ENCODE results near the gene ZNF763.
"Not testable (repeated sequence)": the region's sequence is repeated elsewhere in the genome, so short reads cannot be mapped to it uniquely, and the experiment has no call there.

The ZNF763 gene

GRCh38 chr19:11931513-11931912, 33.3 kb upstream of the ZNF763 start:
- TF ChIP-seq, protein P1, sequence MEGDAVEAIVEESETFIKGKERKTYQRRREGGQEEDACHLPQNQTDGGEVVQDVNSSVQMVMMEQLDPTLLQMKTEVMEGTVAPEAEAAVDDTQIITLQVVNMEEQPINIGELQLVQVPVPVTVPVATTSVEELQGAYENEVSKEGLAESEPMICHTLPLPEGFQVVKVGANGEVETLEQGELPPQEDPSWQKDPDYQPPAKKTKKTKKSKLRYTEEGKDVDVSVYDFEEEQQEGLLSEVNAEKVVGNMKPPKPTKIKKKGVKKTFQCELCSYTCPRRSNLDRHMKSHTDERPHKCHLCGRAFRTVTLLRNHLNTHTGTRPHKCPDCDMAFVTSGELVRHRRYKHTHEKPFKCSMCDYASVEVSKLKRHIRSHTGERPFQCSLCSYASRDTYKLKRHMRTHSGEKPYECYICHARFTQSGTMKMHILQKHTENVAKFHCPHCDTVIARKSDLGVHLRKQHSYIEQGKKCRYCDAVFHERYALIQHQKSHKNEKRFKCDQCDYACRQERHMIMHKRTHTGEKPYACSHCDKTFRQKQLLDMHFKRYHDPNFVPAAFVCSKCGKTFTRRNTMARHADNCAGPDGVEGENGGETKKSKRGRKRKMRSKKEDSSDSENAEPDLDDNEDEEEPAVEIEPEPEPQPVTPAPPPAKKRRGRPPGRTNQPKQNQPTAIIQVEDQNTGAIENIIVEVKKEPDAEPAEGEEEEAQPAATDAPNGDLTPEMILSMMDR (IDR thresholded peaks at IDR 0.05; ENCODE audit: low read depth, low read length): no peak
- no peak for DNase-seq (ENCODE audit: low read depth in 2 of 2)
- no peak overlapping the region for H3K4me3 ChIP-seq (replicated peaks in 1 of 2; ENCODE audit: low read depth in 2 of 2, low read length in 2 of 2)

DNA sequence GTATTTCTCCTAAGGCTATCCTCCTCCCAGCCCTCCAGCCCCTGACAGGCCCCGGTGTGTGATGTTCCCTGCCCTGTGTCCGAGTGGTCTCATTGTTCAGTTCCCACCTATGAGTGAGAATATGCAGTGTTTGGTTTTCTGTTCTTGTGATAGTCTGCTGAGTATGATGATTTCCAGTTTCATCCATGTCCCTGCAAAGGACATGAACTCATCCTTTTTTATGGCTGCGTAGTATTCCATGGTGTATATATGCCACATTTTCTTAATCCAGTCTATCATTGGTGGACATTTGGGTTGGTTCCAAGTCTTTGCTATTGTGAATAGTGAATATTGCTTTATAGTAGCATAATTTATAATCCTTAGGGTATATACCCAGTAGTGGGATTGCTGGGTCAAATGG, 29.0 kb upstream of the ZNF763 start:
- H3K4me3 ChIP-seq (replicated peaks in 1 of 2; ENCODE audit: low read depth in 2 of 2, low read length in 2 of 2); DNase-seq (ENCODE audit: low read depth in 2 of 2): not testable (repeated sequence)

GRCh38 chr19:11938383-11938782, 26.5 kb upstream of the ZNF763 start:
- H3K4me3 ChIP-seq (replicated peaks in 1 of 2; ENCODE audit: low read depth in 2 of 2, low read length in 2 of 2); DNase-seq (ENCODE audit: low read depth in 2 of 2): not testable (repeated sequence)

DNA sequence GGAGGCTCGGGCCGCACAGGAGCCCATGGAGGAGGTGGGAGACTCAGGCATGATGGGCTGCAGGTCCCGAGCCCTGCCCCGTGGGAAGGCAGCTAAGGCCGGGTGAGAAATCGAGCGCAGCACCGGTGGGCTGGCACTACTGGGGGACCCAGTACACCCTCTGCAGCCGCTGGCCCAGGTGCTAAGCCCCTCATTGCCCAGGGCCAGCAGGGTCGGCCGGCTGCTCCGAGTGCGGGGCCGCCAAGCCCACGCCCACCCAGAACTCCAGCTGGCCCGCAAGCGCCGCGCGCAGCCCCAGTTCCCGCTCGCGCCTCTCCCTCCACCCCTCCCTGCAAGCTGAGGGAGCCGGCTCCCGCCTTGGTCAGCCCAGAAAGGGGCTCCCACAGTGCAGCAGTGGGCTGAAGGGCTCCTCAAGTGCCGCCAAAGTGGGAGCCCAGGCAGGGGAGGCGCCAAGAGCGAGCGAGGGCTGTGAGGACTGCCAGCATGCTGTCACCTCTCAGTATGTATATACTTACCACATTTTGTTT, 23.4 kb upstream of the ZNF763 start:
- DNase-seq (ENCODE audit: low read depth in 2 of 2): not testable (repeated sequence)

GRCh38 chr19:11942008-11942842, 22.6 kb upstream of the ZNF763 start:
- H3K4me3 ChIP-seq (replicated peaks in 1 of 2; ENCODE audit: low read depth in 2 of 2, low read length in 2 of 2): no peak overlapping the region
- TF ChIP-seq, protein P1 (IDR thresholded peaks at IDR 0.05; ENCODE audit: low read depth, low read length): no peak
- DNase-seq (ENCODE audit: low read depth in 2 of 2): no peak

More for the DNA sequence above, 23.4 kb upstream of the ZNF763 start:
- H3K4me3 ChIP-seq (replicated peaks in 1 of 2; ENCODE audit: low read depth in 2 of 2, low read length in 2 of 2): not testable (repeated sequence)

DNA sequence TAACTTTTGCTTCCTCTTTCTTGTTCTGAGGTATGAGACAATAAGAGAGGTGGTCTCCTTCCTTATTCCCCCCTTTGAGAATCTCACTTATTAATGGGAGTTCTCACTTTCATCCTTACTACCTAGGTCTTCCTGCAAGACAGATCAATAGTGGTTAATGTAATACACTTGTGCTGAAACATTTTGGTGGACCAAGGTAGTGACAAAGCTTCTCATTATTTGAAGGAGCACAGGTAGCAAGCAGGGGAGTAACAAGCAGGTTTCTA, 22.1 kb upstream of the ZNF763 start:
- TF ChIP-seq, protein P1 (IDR thresholded peaks at IDR 0.05; ENCODE audit: low read depth, low read length): no peak
- H3K4me3 ChIP-seq (replicated peaks in 1 of 2; ENCODE audit: low read depth in 2 of 2, low read length in 2 of 2): no peak overlapping the region
- peak in 1 of 2 donors; percentile 9 for DNase-seq (ENCODE audit: low read depth in 2 of 2)

- TF ChIP-seq, protein P1 (IDR thresholded peaks at IDR 0.05; ENCODE audit: low read depth, low read length): no peak
- no peak for DNase-seq (ENCODE audit: low read depth in 2 of 2)
- H3K4me3 ChIP-seq (replicated peaks in 1 of 2; ENCODE audit: low read depth in 2 of 2, low read length in 2 of 2): no peak overlapping the region
Measured at GRCh38 chr19:11944656-11945055, 20.2 kb upstream of the ZNF763 start.

GRCh38 chr19:11948646-11949045, 16.2 kb upstream of the ZNF763 start:
- peak in 1 of 2 donors; percentile 3 for DNase-seq (ENCODE audit: low read depth in 2 of 2)
- no peak overlapping the region for H3K4me3 ChIP-seq (replicated peaks in 1 of 2; ENCODE audit: low read depth in 2 of 2, low read length in 2 of 2)
- TF ChIP-seq, protein P1 (IDR thresholded peaks at IDR 0.05; ENCODE audit: low read depth, low read length): no peak

Data from cardiac fibroblast (primary cell).